Activated CD8-positive, alpha-beta memory T cell treated with anti-CD3 and anti-CD28 coated beads, Interleukin-2, amount 10 ng/mL, durations not matched to agents 7 days and 5 days (primary cell): Measurements from ENCODE around the gene ITGAX. TPM values are rescaled to one million over a fixed set of nuclear protein-coding genes. Genes with fewer than 3 reads are reported as not detected.
A peak's percentile ranks its signal among the peaks of the same experiment; 100 is the strongest.

Experiments
- ATAC-seq: fragments of 150-1000 bp; cut with Tn5 transposase; one replicate; pipeline ENCODE4 v1.10.0; 2021; ENCODE audit warnings: moderate library complexity
- CTCF ChIA-PET: fragments of 350-600 bp; sonication (Branson Sonifier 250); formaldehyde crosslinking; loops from one replicate; lab custom pipeline; 2021; ENCODE audit warnings: antibody characterized with exemption; lab: Charles Lee
- DNase-seq: peaks from one replicate; pipeline ENCODE4 v3.0.0-alpha.2; 2020
- H3K27ac Mint-ChIP-seq: one replicate; pipeline ENCODE4 v1.8.0; 2021; ENCODE audit warnings: mild to moderate bottlenecking, mixed read lengths
- H3K27me3 Mint-ChIP-seq: one replicate; pipeline ENCODE4 v1.8.0; 2021; ENCODE audit warnings: mixed read lengths
- H3K36me3 Mint-ChIP-seq: one replicate; pipeline ENCODE4 v1.8.0; 2021; ENCODE audit warnings: mild to moderate bottlenecking, mixed read lengths
- H3K4me1 Mint-ChIP-seq: one replicate; pipeline ENCODE4 v1.8.0; 2021; ENCODE audit warnings: mixed read lengths
- H3K4me3 Mint-ChIP-seq: one replicate; pipeline ENCODE4 v1.8.0; 2021; ENCODE audit warnings: mild to moderate bottlenecking, moderate library complexity, mixed read lengths
- H3K9me3 Mint-ChIP-seq: one replicate; pipeline ENCODE4 v1.8.0; 2022; ENCODE audit warnings: low read depth, mixed read lengths
- total RNA-seq, 2 experiments: library from RNA; stranded (reverse); gene quantifications; one replicate each; pipeline ENCODE4 v1.2.3, GENCODE V29; 2021

Gene ITGAX
- total RNA-seq, 2 experiments from 2014 or later: 56.8 to 62.0 TPM

DNA sequence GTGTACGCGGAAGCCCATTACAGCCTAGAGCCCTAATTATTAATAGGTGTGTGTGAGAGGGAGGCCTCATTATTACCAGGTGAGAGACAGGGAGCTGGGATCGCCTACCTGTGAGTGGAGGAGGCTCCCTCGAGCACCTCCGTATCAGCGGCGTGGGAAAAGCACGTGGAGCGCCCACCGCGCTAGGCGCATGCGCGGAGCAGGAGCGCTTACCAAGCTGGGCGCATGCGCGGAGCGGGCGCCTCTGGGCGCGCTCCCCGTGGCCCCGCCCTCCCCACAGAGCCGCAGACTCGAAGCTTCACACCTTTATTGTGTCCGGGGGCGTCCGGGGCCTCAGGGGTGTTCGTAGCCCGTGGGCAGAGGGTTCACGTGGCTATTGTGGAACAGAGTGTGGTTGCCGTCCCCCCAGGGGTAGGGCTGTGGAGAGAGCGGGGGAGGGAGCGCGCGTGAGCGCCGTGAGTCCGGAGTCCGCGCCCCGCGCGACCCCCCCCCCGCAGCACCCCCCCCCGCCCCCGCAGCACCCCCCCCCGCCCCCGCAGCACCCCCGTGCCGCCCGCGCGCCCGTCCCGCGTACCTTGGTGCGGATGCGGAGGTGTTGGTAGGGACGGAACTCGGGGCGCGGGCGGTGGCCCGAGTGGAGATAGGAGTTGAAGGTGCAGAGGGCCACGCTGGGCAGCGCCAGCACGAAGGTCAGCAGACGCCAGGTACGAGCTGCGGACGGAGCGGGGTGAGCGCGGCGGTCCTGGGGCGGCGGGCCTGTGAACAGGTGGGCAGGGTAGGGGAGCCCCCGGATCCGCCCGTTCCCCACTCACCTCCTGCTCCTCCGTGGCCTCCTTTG is 72.7 kb downstream of the ITGAX start:
- H3K27me3 Mint-ChIP-seq: peaks cover 13% of the 10 kb centered on the region
- no peaks in the 10 kb centered on the region for H3K9me3 Mint-ChIP-seq
- peak; percentile 66 for DNase-seq
- H3K36me3 Mint-ChIP-seq: peaks cover 13% of the 10 kb centered on the region
- peak; percentile 51 for ATAC-seq
- no peak overlapping the region for H3K4me3 Mint-ChIP-seq
- no peak overlapping the region for H3K27ac Mint-ChIP-seq
- CTCF ChIA-PET: interaction anchor here (1.5 to 1.9 kb wide), 2 partner anchors 12 to 225 kb away, joined by 4 read pairs; partner anchors contain the start of gene PYCARD
- peaks cover 57% of the 10 kb centered on the region for H3K4me1 Mint-ChIP-seq

DNA sequence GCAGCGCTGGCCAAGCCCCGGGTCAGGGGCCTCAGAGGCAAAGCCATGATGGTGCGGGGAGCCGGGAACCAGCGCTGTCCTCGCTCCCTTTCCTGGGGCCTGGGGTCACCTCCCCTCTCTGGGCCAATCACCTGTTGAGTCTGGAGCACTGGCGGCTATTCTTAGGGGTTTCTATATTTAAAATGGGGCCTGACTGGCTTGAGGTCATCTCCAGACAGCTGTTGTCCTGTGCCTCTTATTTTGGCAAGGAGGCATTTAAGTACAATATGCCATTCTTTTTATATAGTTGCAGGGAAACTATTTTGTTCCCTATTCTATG is 73.3 kb downstream of the ITGAX start, which contains the start of gene COX6A2:
COX6A2 (minus strand) TSS at position 82 of the 319 bp plus-strand sequence; CDS start at position 47, 35 bp downstream.
- ATAC-seq: no peak
- no peak for DNase-seq
- Mint-ChIP-seq H3K36me3 (peaks cover 13% of the 10 kb centered on the region), H3K4me1 (peaks cover 51% of the 10 kb centered on the region), H3K27me3 (peaks cover 13% of the 10 kb centered on the region), H3K27ac (no peak within 1 kb of the TSS), H3K9me3 (no peaks in the 10 kb centered on the region), H3K4me3 (no peak within 1 kb of the TSS)
- CTCF ChIA-PET: interaction anchor here (1.9 to 2.7 kb wide), 2 partner anchors 12 to 15 kb away, joined by 4 to 13 read pairs; partner anchors contain the start of gene ZNF843

DNA sequence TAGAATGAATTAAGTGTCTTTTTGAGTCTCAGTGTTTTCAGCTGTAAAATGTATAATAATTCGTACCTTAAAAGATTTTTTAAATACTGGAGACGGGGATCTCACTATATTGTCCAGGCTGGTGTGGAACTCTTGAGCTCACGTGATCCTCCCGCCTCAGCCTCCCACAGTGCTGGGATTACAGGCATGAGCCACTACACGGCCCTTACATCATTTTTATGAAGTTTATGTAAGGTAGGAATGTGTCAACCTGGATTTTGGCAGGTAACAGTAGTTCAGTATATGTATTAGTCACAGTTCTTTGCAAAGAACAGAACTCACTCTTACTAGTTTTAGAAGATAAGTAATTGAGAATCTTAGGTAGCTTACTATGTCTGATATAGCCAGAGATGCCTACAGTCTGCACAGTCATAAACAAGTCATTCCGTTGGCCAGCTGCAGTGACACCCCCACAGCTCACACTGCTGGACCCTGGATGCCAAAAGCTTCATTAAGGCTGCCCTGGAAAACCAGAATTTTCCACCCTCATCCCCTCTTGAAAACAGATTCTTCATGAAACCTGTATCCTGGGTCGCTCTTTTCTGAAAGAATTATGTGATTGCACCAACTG is 73.8 kb downstream of the ITGAX start:
- ATAC-seq (no peak), DNase-seq (no peak)
- peaks cover 46% of the 10 kb centered on the region for H3K4me1 Mint-ChIP-seq
- H3K27ac Mint-ChIP-seq: no peak overlapping the region
- CTCF ChIA-PET: interaction anchor here (1.8 to 2.7 kb wide), 4 partner anchors 11 to 46 kb away, joined by 4 to 13 read pairs (median 8); partner anchors contain the start of genes ARMC5 and ZNF843
- H3K9me3 Mint-ChIP-seq: no peaks in the 10 kb centered on the region
- H3K36me3 Mint-ChIP-seq: peaks cover 11% of the 10 kb centered on the region
- H3K27me3 Mint-ChIP-seq: peaks cover 13% of the 10 kb centered on the region
- no peak overlapping the region for H3K4me3 Mint-ChIP-seq

DNA sequence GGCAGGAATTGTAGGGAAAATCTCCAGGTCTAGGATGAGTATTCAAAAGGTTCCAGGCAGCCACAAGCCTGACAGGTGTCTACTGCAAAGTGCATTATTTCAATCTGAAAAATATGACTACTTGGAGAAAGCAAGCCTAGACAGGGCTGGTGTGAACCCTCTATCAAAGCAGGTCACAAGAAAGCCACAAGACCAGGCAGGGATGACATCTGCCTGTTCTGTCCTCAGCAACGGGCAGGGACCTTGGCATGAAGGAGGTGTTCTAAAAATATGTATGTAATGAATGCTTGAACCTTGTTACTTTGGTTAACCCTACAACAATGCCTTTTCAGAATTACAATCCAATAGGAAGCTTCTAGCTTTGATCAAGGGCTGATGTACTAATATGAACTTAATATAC is 74.3 kb downstream of the ITGAX start:
- Mint-ChIP-seq H3K4me1 (peaks cover 40% of the 10 kb centered on the region), H3K27me3 (peaks cover 10% of the 10 kb centered on the region), H3K36me3 (peaks cover 9% of the 10 kb centered on the region), H3K9me3 (no peaks in the 10 kb centered on the region), H3K27ac (no peak overlapping the region), H3K4me3 (no peak overlapping the region)
- CTCF ChIA-PET: interaction anchor here (1.3 to 2.7 kb wide), 4 partner anchors 14 to 83 kb away, joined by 3 to 13 read pairs (median 8); partner anchors contain the start of genes ARMC5 and ZNF843
- no peak for ATAC-seq
- no peak for DNase-seq

DNA sequence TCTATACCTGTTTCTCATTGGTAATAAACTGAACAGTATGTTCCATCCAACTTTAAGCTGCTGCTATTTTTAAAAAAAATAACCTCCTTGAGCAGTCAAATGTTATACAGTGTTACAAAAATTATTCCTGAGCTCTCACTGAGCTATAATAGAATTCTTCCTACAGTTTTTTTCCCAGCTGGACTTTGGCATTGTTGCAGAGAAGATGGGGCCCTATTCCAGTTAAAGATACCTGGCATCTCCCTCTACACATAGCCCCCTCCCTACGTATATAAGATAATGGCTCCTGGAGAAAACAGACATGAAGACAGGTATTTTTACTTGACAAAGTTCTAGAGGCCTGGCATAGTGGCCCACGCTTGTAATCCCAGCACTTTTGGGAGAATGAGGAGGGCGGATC is 74.8 kb downstream of the ITGAX start:
- H3K4me3 Mint-ChIP-seq: no peak overlapping the region
- ATAC-seq (no peak), DNase-seq (no peak)
- H3K27ac Mint-ChIP-seq: no peak overlapping the region
- peaks cover 37% of the 10 kb centered on the region for H3K4me1 Mint-ChIP-seq
- H3K9me3 Mint-ChIP-seq: no peaks in the 10 kb centered on the region
- peaks cover 7% of the 10 kb centered on the region for H3K36me3 Mint-ChIP-seq
- peaks cover 9% of the 10 kb centered on the region for H3K27me3 Mint-ChIP-seq
- CTCF ChIA-PET: interaction anchor here (1.2 to 2.7 kb wide), 6 partner anchors 9 to 84 kb away, joined by 3 to 13 read pairs (median 5); partner anchors contain the start of genes ARMC5 and ZNF843

DNA sequence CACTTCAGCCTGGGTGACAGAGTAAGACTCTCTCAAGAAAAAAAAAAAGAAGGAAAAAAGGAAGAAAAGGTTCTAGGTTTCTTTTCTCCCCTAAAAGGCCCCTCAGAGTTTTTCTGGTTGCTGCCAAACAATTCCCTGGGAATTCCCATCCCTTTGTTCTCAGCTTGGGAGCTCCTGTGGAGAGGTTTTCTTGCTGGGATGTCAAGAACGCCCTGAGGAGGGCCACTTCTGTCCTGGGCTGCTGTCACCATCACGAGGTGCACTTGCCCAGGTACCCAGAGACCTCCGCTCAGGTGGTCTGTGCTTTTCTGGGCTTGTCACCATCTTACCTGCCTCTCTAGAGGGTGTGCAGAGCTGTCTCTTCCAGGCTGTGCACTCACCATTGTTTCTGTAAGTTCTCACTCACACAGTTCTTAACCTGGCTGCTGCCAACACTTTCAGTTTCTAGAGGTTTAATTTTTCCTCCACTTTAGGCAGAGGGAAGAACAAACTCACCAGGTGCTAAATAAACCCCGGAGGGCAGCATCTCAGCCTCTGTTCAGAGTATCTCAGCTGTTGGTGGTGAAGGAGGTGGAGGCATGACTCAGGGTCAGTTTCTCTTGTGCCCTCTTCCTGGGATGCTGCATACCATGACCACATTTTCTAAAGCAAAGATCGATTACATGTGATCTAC is 75.5 kb downstream of the ITGAX start:
- CTCF ChIA-PET: interaction anchor here (1.0 to 2.7 kb wide), 8 partner anchors 8 to 84 kb away, joined by 3 to 13 read pairs (median 4); partner anchors contain the start of genes ARMC5 and ZNF843
- no peak overlapping the region for H3K4me3 Mint-ChIP-seq
- peaks cover 9% of the 10 kb centered on the region for H3K27me3 Mint-ChIP-seq
- no peaks in the 10 kb centered on the region for H3K9me3 Mint-ChIP-seq
- DNase-seq: no peak
- peak; percentile 54 for ATAC-seq
- H3K27ac Mint-ChIP-seq: peak overlapping the region; percentile 58
- H3K36me3 Mint-ChIP-seq: peaks cover 2% of the 10 kb centered on the region
- H3K4me1 Mint-ChIP-seq: peaks cover 35% of the 10 kb centered on the region

Other genes with a start within 250 kb of the ITGAX start
- gene BCKDK, start 246.8 kb upstream of the ITGAX start, total RNA-seq: 10 to 100 TPM; 34.7 to 35.4 TPM
- 10 to 100 TPM; 54.8 to 56.1 TPM for gene KAT8, start 237.5 kb upstream of the ITGAX start, total RNA-seq
- gene PRSS8, start 219.4 kb upstream of the ITGAX start, total RNA-seq: not detected
- under 1 TPM; 0.59 to 0.96 TPM for gene PRSS36, start 205.1 kb upstream of the ITGAX start, total RNA-seq
- 100 to 1,000 TPM; 514 to 619 TPM for gene FUS, start 175.0 kb upstream of the ITGAX start, total RNA-seq
- 10 to 100 TPM; 55.4 to 99.1 TPM for gene PYCARD, start 152.4 kb upstream of the ITGAX start, total RNA-seq
- gene TRIM72, start 141.1 kb upstream of the ITGAX start, total RNA-seq: not detected
- gene PYDC1, start 138.0 kb upstream of the ITGAX start, total RNA-seq: not detected
- gene ITGAM, start 95.2 kb upstream of the ITGAX start, total RNA-seq: 10 to 100 TPM in 1 of 2 experiments, 1 to 10 TPM in 1; 8.0 to 24.1 TPM
- under 1 TPM; 0.09 to 0.23 TPM for gene ITGAD, start 38.2 kb downstream of the ITGAX start, total RNA-seq
- not detected for gene COX6A2, start 73.2 kb downstream of the ITGAX start, total RNA-seq
- under 1 TPM; 0.16 to 0.29 TPM for gene ZNF843, start 87.6 kb downstream of the ITGAX start, total RNA-seq
- 10 to 100 TPM; 19.2 to 22.2 TPM for gene ARMC5, start 104.3 kb downstream of the ITGAX start, total RNA-seq
- 1 to 10 TPM in 1 of 2 experiments, under 1 TPM in 1; 0.67 to 1.0 TPM for gene TGFB1I1, start 117.0 kb downstream of the ITGAX start, total RNA-seq
- gene SLC5A2, start 127.9 kb downstream of the ITGAX start, total RNA-seq: not detected
- 10 to 100 TPM; 32.8 to 37.7 TPM for gene RUSF1, start 153.2 kb downstream of the ITGAX start, total RNA-seq
- gene AHSP, start 172.7 kb downstream of the ITGAX start, total RNA-seq: not detected